ENCODE data around the gene TESMIN. TPM values are rescaled to one million over a fixed set of nuclear protein-coding genes. Genes with fewer than 3 reads are reported as not detected.

The TESMIN gene
- total and polyA plus RNA-seq, 2 of the 4 experiments (the other 2 are of a cell fraction): 0.90 to 2.2 TPM

DNA sequence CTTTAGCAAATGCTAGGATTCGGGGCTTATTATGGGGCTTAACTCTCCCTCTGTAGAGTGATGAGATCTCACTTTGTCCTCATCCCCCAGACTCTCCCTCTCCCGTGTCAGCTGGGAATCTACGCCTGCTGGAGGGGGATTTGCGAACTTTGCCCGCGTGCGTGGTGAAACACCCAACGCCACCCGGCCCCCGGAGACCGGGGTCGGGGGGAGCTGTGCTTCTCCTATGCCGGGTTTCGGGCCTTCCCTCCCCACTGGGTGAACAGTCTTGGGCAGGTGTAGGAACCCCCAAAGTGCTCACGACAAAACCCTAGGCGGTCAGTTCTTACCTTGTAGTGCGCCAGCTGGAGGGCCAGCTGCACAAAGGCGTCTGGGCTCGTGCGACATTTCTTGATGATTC lies 21.6 kb upstream of the TESMIN start:
- ChIA-PET CTCF (interaction anchor here (0.6 kb wide), 2 partner anchors 13 to 223 kb away, joined by 3 read pairs; no protein-coding TSS in a partner anchor), POLR2A (ENCODE audit: unreplicated experiment) (no interaction called here)
- H3K18ac ChIP-seq (ENCODE audit: low read depth, low read length): no peak overlapping the region
- DNase-seq (no peak), ATAC-seq (ENCODE audit: low read depth) (no peak)
- H3K4ac ChIP-seq (ENCODE audit: low read depth, low read length): no peak overlapping the region
- H3K36me3 ChIP-seq (ENCODE audit: control insufficient read depth, insufficient read depth, low read length): peaks cover 69% of the 10 kb centered on the region
- H3K27me3 ChIP-seq (ENCODE audit: control insufficient read depth, insufficient read depth, low read length): no peaks in the 10 kb centered on the region
- intact Hi-C loops (cut with micrococcal nuclease) (no loop called here), dilution Hi-C loops (cut with HindIII; ENCODE audit: low sequenced_read_pairs, unreplicated experiment) (no loop called here), in situ Hi-C loops (cut with MboI; ENCODE audit: low sequenced_read_pairs) (no loop called here)
- BruUV-seq (replicated peaks): no TSS peak
- no peak overlapping the region for H3K14ac ChIP-seq (replicated peaks; ENCODE audit: low read depth, low read length)
- TF ChIP-seq, protein P1, sequence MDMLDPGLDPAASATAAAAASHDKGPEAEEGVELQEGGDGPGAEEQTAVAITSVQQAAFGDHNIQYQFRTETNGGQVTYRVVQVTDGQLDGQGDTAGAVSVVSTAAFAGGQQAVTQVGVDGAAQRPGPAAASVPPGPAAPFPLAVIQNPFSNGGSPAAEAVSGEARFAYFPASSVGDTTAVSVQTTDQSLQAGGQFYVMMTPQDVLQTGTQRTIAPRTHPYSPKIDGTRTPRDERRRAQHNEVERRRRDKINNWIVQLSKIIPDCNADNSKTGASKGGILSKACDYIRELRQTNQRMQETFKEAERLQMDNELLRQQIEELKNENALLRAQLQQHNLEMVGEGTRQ (IDR thresholded peaks at IDR 0.05; ENCODE audit: low read depth, low read length): no peak
- no peak for TF ChIP-seq RAD21 (IDR thresholded peaks at IDR 0.05; ENCODE audit: low read length)
- no peak for TF ChIP-seq MAFK (IDR thresholded peaks at IDR 0.05; ENCODE audit: low read depth, low read length)
- no peak for TF ChIP-seq BHLHE40 (IDR thresholded peaks at IDR 0.05; ENCODE audit: low read depth, low read length)
- TF ChIP-seq NFE2L2 (IDR thresholded peaks at IDR 0.05; ENCODE audit: low read depth, low read length): no peak
- no peak for TF ChIP-seq CEBPB (IDR thresholded peaks at IDR 0.05; ENCODE audit: low read depth, low read length)
- no peak for TF ChIP-seq MAZ (IDR thresholded peaks at IDR 0.05; ENCODE audit: borderline replicate concordance, low read depth, low read length)
- no peak for TF ChIP-seq RFX5 (IDR thresholded peaks at IDR 0.05; ENCODE audit: low read depth, low read length)
- no peak for TF ChIP-seq RCOR1 (IDR thresholded peaks at IDR 0.05; ENCODE audit: insufficient replicate concordance, low read length)
- TF ChIP-seq, protein P2, sequence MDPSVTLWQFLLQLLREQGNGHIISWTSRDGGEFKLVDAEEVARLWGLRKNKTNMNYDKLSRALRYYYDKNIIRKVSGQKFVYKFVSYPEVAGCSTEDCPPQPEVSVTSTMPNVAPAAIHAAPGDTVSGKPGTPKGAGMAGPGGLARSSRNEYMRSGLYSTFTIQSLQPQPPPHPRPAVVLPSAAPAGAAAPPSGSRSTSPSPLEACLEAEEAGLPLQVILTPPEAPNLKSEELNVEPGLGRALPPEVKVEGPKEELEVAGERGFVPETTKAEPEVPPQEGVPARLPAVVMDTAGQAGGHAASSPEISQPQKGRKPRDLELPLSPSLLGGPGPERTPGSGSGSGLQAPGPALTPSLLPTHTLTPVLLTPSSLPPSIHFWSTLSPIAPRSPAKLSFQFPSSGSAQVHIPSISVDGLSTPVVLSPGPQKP (IDR thresholded peaks at IDR 0.05; ENCODE audit: borderline replicate concordance, low read depth, low read length): no peak
- TF ChIP-seq SMC3 (IDR thresholded peaks at IDR 0.05; ENCODE audit: low read depth, low read length): no peak
- TF ChIP-seq, protein P3, sequence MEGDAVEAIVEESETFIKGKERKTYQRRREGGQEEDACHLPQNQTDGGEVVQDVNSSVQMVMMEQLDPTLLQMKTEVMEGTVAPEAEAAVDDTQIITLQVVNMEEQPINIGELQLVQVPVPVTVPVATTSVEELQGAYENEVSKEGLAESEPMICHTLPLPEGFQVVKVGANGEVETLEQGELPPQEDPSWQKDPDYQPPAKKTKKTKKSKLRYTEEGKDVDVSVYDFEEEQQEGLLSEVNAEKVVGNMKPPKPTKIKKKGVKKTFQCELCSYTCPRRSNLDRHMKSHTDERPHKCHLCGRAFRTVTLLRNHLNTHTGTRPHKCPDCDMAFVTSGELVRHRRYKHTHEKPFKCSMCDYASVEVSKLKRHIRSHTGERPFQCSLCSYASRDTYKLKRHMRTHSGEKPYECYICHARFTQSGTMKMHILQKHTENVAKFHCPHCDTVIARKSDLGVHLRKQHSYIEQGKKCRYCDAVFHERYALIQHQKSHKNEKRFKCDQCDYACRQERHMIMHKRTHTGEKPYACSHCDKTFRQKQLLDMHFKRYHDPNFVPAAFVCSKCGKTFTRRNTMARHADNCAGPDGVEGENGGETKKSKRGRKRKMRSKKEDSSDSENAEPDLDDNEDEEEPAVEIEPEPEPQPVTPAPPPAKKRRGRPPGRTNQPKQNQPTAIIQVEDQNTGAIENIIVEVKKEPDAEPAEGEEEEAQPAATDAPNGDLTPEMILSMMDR (conservative IDR thresholded peaks at IDR 0.05; ENCODE audit: low read depth, low read length): no peak
- TF ChIP-seq POLR2A (IDR thresholded peaks at IDR 0.05; ENCODE audit: low read depth, low read length): no peak
- TF ChIP-seq FOS (IDR thresholded peaks at IDR 0.05; ENCODE audit: low read depth, low read length): no peak
- TF ChIP-seq CHD1 (IDR thresholded peaks at IDR 0.05; ENCODE audit: low read depth, low read length): no peak
- TF ChIP-seq MXI1 (IDR thresholded peaks at IDR 0.05; ENCODE audit: borderline replicate concordance, low read depth, low read length): no peak
- H3K4me1 ChIP-seq (ENCODE audit: control insufficient read depth, insufficient read depth, low read length): peaks cover 2% of the 10 kb centered on the region; the same call in 1 of the 2 replicates
- no peak overlapping the region for H3K9ac ChIP-seq (ENCODE audit: low read depth, low read length)
- no peaks in the 10 kb centered on the region for H3K9me1 ChIP-seq (ENCODE audit: insufficient read depth, low read length)
- no peak overlapping the region for H3K23ac ChIP-seq (ENCODE audit: low read depth, low read length)
- no peak overlapping the region for H2BK120ac ChIP-seq (ENCODE audit: low read depth, low read length)
- H3K27ac ChIP-seq (ENCODE audit: insufficient read depth, low read length): no peak overlapping the region
- no peak overlapping the region for H3K4me3 ChIP-seq (ENCODE audit: insufficient read depth, low read depth, low read length)
- H4K91ac ChIP-seq (ENCODE audit: insufficient read depth, low read depth, low read length): no peak overlapping the region
- no peak overlapping the region for H2BK5ac ChIP-seq (ENCODE audit: low read depth, low read length, poor library complexity, severe bottlenecking)
- H4K5ac ChIP-seq (ENCODE audit: low read depth, low read length): no peak overlapping the region
- H3K4me2 ChIP-seq (ENCODE audit: low read depth, low read length): no peak overlapping the region
- H2BK15ac ChIP-seq (ENCODE audit: low read depth, low read length): no peak overlapping the region
- H2AFZ ChIP-seq (replicated peaks; ENCODE audit: low read length, poor library complexity): no peak overlapping the region
- WGBS, 2 experiments (ENCODE audit: extremely low coverage in 2 of 2, insufficient read length in 1 of 2): 100% methylated on average over 11 of the region's 20 CpGs; no CpG with 5 or more reads in 1 of the 2 experiments
- no peaks in the 10 kb centered on the region for H3K9me3 ChIP-seq (ENCODE audit: control insufficient read depth, insufficient read depth, low read length)
- no peak overlapping the region for H3K56ac ChIP-seq (ENCODE audit: extremely low read depth, insufficient read depth, low read length)
- H3K79me1 ChIP-seq (ENCODE audit: low read depth in 1 of 2, low read length in 2 of 2): no peaks in the 10 kb centered on the region
- no peaks in the 10 kb centered on the region; the same call in 1 of the 2 replicates for H4K20me1 ChIP-seq (ENCODE audit: insufficient read depth, low read length)
- H4K8ac ChIP-seq (ENCODE audit: low read depth in 2 of 2, low read length in 2 of 2): no peak overlapping the region
- no peak overlapping the region for H2AK9ac ChIP-seq (replicated peaks; ENCODE audit: low read depth, low read length, poor library complexity)
- H2AK5ac ChIP-seq (ENCODE audit: low read depth, low read length): no peak overlapping the region
- H2BK20ac ChIP-seq (ENCODE audit: low read depth, low read length): no peak overlapping the region

Data from IMR-90 (cell line).